WTC11 (cell line): ENCODE measurements around the gene NDUFV2. TPM values are rescaled to one million over a fixed set of nuclear protein-coding genes. Genes with fewer than 3 reads are reported as not detected.
A peak's percentile ranks its signal among the peaks of the same experiment; 100 is the strongest.

ENCODE experiments used
- ATAC-seq: fragments of 200-7000 bp; cut with Tn5 transposase; 2 replicates; pipeline ENCODE4 v1.10.0; 2021; ENCODE audit warnings: mild to moderate bottlenecking, moderate library complexity
- CTCF ChIA-PET: fragments of 300-600 bp; sonication (Branson Sonifier 250); formaldehyde crosslinking; loops from one replicate; lab custom pipeline; 2021; ENCODE audit warnings: antibody characterized with exemption; lab: Charles Lee
- POLR2A ChIA-PET: fragments of 350-600 bp; sonication (Branson Sonifier 250); formaldehyde crosslinking; loops from one replicate; lab custom pipeline; 2021; ENCODE audit warnings: antibody characterized with exemption; lab: Charles Lee
- DNase-seq: peaks from one replicate; pipeline ENCODE4 v3.0.0; 2021; ENCODE audit warnings: low spot score
- H3K27ac Mint-ChIP-seq: 2 replicates; pipeline ENCODE4 v1.8.0; 2021; ENCODE audit warnings: mixed read lengths
- H3K27me3 Mint-ChIP-seq: 2 replicates; pipeline ENCODE4 v1.8.0; 2021; ENCODE audit warnings: low read depth, mild to moderate bottlenecking, moderate library complexity, mixed read lengths
- H3K36me3 Mint-ChIP-seq: 2 replicates; pipeline ENCODE4 v1.8.0; 2021; ENCODE audit warnings: mixed read lengths
- H3K4me1 Mint-ChIP-seq: 2 replicates; pipeline ENCODE4 v1.8.0; 2022; ENCODE audit warnings: mixed read lengths
- H3K4me3 Mint-ChIP-seq: 2 replicates; pipeline ENCODE4 v1.8.0; 2021; ENCODE audit warnings: mild to moderate bottlenecking, moderate library complexity, mixed read lengths
- H3K9me3 Mint-ChIP-seq: 2 replicates; pipeline ENCODE4 v1.8.0; 2021; ENCODE audit warnings: mixed read lengths
- ATF1 ChIP-seq: sonication (generic); formaldehyde crosslinking; IDR thresholded peaks from 2 replicates; pipeline ENCODE4 v1.8.1; 2023; ENCODE audit warnings: mild to moderate bottlenecking, moderate library complexity, missing genetic modification reagents
- CREM ChIP-seq: sonication (generic); formaldehyde crosslinking; IDR thresholded peaks from 2 replicates; pipeline ENCODE4 v1.8.1; 2022; ENCODE audit warnings: mild to moderate bottlenecking, missing genetic modification reagents, moderate library complexity
- ESRRA ChIP-seq: sonication (generic); formaldehyde crosslinking; IDR thresholded peaks from 2 replicates; pipeline ENCODE4 v1.8.1; 2022; ENCODE audit warnings: mild to moderate bottlenecking, missing genetic modification reagents, borderline replicate concordance
- GABPB1 ChIP-seq: sonication (generic); formaldehyde crosslinking; IDR thresholded peaks from 2 replicates; pipeline ENCODE4 v1.8.1; 2023; ENCODE audit warnings: mild to moderate bottlenecking, missing genetic modification reagents
- HMGA2 ChIP-seq: fragments of 250-450 bp; sonication (Bioruptor Pico); IDR thresholded peaks from 2 replicates; pipeline ENCODE4 v1.4.0; 2021; ENCODE audit warnings: mild to moderate bottlenecking, moderate library complexity
- JUN ChIP-seq: sonication (generic); formaldehyde crosslinking; IDR thresholded peaks from 2 replicates; pipeline ENCODE4 v1.8.0; 2023; ENCODE audit warnings: mild to moderate bottlenecking, missing genetic modification reagents
- KAT7 ChIP-seq: sonication (generic); formaldehyde crosslinking; IDR thresholded peaks from 2 replicates; pipeline ENCODE4 v1.8.1; 2023; ENCODE audit warnings: missing genetic modification reagents, mild to moderate bottlenecking, borderline replicate concordance
- RORB ChIP-seq: fragments of 250-450 bp; sonication (Bioruptor Pico); IDR thresholded peaks from 2 replicates; pipeline ENCODE4 v1.9.0; 2021; ENCODE audit warnings: mild to moderate bottlenecking
- TCF7 ChIP-seq: sonication (generic); formaldehyde crosslinking; IDR thresholded peaks from 2 replicates; pipeline ENCODE4 v1.8.0; 2022; ENCODE audit warnings: mild to moderate bottlenecking, low read depth, missing genetic modification reagents, moderate library complexity
- TEAD4 ChIP-seq: sonication (generic); formaldehyde crosslinking; IDR thresholded peaks from 2 replicates; pipeline ENCODE4 v1.8.0; 2022; ENCODE audit warnings: mild to moderate bottlenecking, missing genetic modification reagents
- ZBTB21 ChIP-seq: sonication (generic); formaldehyde crosslinking; IDR thresholded peaks from 2 replicates; pipeline ENCODE4 v1.8.1; 2023; ENCODE audit warnings: mild to moderate bottlenecking, missing genetic modification reagents, borderline replicate concordance
- ZNF138 ChIP-seq: sonication (generic); formaldehyde crosslinking; conservative IDR thresholded peaks from 2 replicates; pipeline ENCODE4 v1.8.1; 2022; ENCODE audit warnings: mild to moderate bottlenecking, moderate library complexity, missing genetic modification reagents
- ZNF671 ChIP-seq: fragments of 250-450 bp; sonication (Bioruptor Pico); IDR thresholded peaks from 2 replicates; pipeline ENCODE4 v1.8.0; 2021; ENCODE audit warnings: mild to moderate bottlenecking
- total RNA-seq: library from RNA; stranded (reverse); gene quantifications from 3 replicates; pipeline ENCODE4 v1.2.3, GENCODE V29; 2021
- TF ChIP-seq, protein P1 (sequence below): fragments of 250-450 bp; sonication (Bioruptor Pico); IDR thresholded peaks from 2 replicates; pipeline ENCODE4 v1.8.0; 2021; ENCODE audit warnings: mild to moderate bottlenecking
- TF ChIP-seq, protein P2 (sequence below): sonication (generic); formaldehyde crosslinking; IDR thresholded peaks from 2 replicates; pipeline ENCODE4 v1.8.0; 2023; ENCODE audit warnings: missing genetic modification reagents, mild to moderate bottlenecking, borderline replicate concordance
- TF ChIP-seq, protein P3 (sequence below): sonication (generic); formaldehyde crosslinking; IDR thresholded peaks from 2 replicates; pipeline ENCODE4 v1.8.1; 2023; ENCODE audit warnings: mild to moderate bottlenecking, missing genetic modification reagents, moderate library complexity
- TF ChIP-seq, protein P4 (sequence below): sonication (generic); formaldehyde crosslinking; IDR thresholded peaks from 2 replicates; pipeline ENCODE4 v1.8.0; 2023; ENCODE audit warnings: mild to moderate bottlenecking, missing genetic modification reagents
- TF ChIP-seq, protein P5 (sequence below): fragments of 250-450 bp; sonication (Bioruptor Pico); IDR thresholded peaks from 2 replicates; pipeline ENCODE4 v1.9.0; 2021; ENCODE audit warnings: mild to moderate bottlenecking, borderline replicate concordance

Gene NDUFV2
- total RNA-seq, 1 experiment from 2014 or later: 192 TPM

DNA sequence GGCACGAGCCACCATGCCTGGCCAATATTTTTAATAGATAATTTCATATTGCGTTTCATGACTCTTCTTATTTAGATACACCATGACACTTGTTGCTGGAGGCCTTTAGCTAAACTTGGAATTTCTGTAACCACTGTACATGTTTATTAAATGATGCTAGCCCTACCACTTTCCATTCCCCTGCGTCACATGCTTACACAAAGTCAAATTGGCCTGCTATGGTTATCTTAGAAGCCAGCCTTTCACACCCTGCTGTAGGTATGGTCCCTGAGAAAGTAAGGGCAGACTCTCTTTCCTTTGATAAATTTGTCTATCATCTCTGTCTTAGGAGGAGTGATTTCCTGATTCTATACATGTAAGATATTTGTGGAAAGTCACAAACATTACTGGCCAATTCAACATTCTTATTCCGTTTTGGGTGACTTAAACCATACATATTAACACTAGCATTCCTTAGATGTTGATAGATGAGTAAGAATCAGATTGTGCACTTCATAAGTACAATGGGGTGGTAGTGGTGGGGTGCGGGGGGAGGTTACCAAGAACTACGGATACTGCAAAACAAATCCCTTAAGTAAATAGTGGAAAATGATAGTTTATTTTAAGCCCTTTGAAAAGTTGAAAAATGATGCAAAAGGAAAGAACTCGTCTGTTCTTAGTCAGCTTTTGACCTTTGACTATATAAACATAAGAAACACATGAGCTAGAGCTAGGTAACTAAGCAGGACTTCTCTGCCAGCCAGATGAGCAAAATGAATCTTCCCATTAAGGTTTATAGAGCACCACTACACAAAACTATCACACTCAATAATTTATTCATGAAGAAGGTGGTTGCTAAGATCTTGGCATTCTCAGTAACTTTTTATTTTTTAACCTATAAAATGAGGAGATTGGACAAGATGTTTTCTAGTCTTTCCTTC is 7.9 kb upstream of the NDUFV2 start:
- Mint-ChIP-seq H3K27me3 (no peaks in the 10 kb centered on the region; the same call in 1 of the 2 replicates), H3K27ac (no peak overlapping the region)
- POLR2A ChIA-PET: no interaction called here

DNA sequence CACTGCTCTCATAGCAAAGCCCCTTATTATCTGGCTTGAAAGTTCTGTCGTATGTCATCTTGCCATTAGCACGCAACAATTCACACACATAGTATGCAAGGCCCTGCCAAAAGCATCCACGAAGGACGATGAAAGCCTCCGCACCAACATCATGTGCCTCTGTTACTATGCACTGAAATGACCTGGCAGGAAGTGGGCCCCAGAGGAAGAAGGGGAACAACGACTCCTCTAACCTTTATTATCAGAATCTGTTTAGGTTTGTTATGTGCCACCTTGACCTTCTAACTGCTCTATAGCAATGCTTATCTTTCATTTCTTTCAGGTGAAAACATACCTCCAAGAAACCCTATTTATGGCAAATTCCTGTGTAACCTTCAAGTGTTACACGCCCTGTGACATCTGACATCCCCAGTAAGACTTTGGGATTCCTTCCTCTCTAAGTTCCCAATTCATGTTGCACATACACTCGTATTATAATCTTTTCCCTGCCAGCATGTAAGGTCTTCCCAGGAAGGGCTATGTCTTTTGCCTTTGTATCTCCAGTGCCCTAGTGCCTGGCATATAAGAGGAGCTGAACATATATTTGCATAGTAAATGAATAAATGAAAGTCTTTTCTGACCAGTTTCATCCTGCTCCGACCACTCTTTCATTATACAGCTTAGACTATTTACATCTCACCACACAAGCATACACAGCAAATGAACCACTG is 7.0 kb upstream of the NDUFV2 start:
- ChIA-PET POLR2A (no interaction called here), CTCF (no interaction called here)
- peaks cover 23% of the 10 kb centered on the region for H3K4me1 Mint-ChIP-seq
- DNase-seq (no peak), ATAC-seq (no peak)
- H3K27ac Mint-ChIP-seq: no peak overlapping the region
- TF ChIP-seq RORB (CRISPR knock-in tag) (no peak), JUN (CRISPR knock-in tag) (no peak), TEAD4 (no peak), ZNF671 (CRISPR knock-in tag) (no peak), CREM (CRISPR knock-in tag) (no peak), TCF7 (CRISPR knock-in tag) (no peak), ZBTB21 (CRISPR knock-in tag) (no peak), ZNF138 (no peak)
- TF ChIP-seq, protein P1, sequence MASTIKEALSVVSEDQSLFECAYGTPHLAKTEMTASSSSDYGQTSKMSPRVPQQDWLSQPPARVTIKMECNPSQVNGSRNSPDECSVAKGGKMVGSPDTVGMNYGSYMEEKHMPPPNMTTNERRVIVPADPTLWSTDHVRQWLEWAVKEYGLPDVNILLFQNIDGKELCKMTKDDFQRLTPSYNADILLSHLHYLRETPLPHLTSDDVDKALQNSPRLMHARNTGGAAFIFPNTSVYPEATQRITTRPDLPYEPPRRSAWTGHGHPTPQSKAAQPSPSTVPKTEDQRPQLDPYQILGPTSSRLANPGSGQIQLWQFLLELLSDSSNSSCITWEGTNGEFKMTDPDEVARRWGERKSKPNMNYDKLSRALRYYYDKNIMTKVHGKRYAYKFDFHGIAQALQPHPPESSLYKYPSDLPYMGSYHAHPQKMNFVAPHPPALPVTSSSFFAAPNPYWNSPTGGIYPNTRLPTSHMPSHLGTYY: no peak
- TF ChIP-seq, protein P2, sequence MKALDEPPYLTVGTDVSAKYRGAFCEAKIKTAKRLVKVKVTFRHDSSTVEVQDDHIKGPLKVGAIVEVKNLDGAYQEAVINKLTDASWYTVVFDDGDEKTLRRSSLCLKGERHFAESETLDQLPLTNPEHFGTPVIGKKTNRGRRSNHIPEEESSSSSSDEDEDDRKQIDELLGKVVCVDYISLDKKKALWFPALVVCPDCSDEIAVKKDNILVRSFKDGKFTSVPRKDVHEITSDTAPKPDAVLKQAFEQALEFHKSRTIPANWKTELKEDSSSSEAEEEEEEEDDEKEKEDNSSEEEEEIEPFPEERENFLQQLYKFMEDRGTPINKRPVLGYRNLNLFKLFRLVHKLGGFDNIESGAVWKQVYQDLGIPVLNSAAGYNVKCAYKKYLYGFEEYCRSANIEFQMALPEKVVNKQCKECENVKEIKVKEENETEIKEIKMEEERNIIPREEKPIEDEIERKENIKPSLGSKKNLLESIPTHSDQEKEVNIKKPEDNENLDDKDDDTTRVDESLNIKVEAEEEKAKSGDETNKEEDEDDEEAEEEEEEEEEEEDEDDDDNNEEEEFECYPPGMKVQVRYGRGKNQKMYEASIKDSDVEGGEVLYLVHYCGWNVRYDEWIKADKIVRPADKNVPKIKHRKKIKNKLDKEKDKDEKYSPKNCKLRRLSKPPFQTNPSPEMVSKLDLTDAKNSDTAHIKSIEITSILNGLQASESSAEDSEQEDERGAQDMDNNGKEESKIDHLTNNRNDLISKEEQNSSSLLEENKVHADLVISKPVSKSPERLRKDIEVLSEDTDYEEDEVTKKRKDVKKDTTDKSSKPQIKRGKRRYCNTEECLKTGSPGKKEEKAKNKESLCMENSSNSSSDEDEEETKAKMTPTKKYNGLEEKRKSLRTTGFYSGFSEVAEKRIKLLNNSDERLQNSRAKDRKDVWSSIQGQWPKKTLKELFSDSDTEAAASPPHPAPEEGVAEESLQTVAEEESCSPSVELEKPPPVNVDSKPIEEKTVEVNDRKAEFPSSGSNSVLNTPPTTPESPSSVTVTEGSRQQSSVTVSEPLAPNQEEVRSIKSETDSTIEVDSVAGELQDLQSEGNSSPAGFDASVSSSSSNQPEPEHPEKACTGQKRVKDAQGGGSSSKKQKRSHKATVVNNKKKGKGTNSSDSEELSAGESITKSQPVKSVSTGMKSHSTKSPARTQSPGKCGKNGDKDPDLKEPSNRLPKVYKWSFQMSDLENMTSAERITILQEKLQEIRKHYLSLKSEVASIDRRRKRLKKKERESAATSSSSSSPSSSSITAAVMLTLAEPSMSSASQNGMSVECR: no peak
- TF ChIP-seq, protein P3, sequence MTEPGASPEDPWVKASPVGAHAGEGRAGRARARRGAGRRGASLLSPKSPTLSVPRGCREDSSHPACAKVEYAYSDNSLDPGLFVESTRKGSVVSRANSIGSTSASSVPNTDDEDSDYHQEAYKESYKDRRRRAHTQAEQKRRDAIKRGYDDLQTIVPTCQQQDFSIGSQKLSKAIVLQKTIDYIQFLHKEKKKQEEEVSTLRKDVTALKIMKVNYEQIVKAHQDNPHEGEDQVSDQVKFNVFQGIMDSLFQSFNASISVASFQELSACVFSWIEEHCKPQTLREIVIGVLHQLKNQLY (CRISPR knock-in tag): no peak
- H3K9me3 Mint-ChIP-seq: no peaks in the 10 kb centered on the region
- no peaks in the 10 kb centered on the region for H3K36me3 Mint-ChIP-seq
- no peak overlapping the region for H3K4me3 Mint-ChIP-seq
- H3K27me3 Mint-ChIP-seq: no peaks in the 10 kb centered on the region; the same call in 1 of the 2 replicates

More for the DNA sequence above, 7.9 kb upstream of the NDUFV2 start:
- TF ChIP-seq GABPB1 (CRISPR knock-in tag) (peak; percentile 57), ESRRA (CRISPR knock-in tag) (no peak), ATF1 (CRISPR knock-in tag) (no peak)
- H3K4me3 Mint-ChIP-seq: no peak overlapping the region
- H3K9me3 Mint-ChIP-seq: no peaks in the 10 kb centered on the region
- no peak for ATAC-seq
- CTCF ChIA-PET: no interaction called here
- no peak for DNase-seq
- no peaks in the 10 kb centered on the region for H3K36me3 Mint-ChIP-seq
- H3K4me1 Mint-ChIP-seq: peaks cover 23% of the 10 kb centered on the region

DNA sequence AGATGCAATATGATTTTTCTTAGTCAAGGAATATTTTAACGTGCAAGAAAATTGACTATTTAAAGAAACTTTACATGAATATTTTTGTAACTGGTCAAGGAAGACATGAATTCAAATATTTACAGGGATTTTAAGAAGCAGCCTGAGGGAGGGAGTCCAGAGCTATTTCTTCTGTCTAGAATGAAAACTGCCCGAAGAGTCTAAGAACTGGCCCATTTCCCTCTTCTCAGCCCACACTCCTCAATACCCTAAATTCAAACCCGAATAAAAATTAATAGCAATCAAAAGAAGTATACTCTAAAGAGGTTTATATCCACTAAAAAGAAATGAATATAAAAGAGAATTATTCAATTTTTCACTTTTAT is 6.5 kb upstream of the NDUFV2 start:
- Mint-ChIP-seq H3K9me3 (no peaks in the 10 kb centered on the region), H3K36me3 (no peaks in the 10 kb centered on the region), H3K4me1 (peaks cover 23% of the 10 kb centered on the region), H3K4me3 (no peak overlapping the region), H3K27me3 (no peaks in the 10 kb centered on the region; the same call in 1 of the 2 replicates), H3K27ac (no peak overlapping the region)
- ChIA-PET POLR2A (no interaction called here), CTCF (no interaction called here)
- ATAC-seq: no peak
- DNase-seq: no peak
- TF ChIP-seq HMGA2 (no peak), KAT7 (CRISPR knock-in tag) (no peak)
- TF ChIP-seq, protein P4, sequence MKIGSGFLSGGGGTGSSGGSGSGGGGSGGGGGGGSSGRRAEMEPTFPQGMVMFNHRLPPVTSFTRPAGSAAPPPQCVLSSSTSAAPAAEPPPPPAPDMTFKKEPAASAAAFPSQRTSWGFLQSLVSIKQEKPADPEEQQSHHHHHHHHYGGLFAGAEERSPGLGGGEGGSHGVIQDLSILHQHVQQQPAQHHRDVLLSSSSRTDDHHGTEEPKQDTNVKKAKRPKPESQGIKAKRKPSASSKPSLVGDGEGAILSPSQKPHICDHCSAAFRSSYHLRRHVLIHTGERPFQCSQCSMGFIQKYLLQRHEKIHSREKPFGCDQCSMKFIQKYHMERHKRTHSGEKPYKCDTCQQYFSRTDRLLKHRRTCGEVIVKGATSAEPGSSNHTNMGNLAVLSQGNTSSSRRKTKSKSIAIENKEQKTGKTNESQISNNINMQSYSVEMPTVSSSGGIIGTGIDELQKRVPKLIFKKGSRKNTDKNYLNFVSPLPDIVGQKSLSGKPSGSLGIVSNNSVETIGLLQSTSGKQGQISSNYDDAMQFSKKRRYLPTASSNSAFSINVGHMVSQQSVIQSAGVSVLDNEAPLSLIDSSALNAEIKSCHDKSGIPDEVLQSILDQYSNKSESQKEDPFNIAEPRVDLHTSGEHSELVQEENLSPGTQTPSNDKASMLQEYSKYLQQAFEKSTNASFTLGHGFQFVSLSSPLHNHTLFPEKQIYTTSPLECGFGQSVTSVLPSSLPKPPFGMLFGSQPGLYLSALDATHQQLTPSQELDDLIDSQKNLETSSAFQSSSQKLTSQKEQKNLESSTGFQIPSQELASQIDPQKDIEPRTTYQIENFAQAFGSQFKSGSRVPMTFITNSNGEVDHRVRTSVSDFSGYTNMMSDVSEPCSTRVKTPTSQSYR (CRISPR knock-in tag): no peak
- TF ChIP-seq, protein P5, sequence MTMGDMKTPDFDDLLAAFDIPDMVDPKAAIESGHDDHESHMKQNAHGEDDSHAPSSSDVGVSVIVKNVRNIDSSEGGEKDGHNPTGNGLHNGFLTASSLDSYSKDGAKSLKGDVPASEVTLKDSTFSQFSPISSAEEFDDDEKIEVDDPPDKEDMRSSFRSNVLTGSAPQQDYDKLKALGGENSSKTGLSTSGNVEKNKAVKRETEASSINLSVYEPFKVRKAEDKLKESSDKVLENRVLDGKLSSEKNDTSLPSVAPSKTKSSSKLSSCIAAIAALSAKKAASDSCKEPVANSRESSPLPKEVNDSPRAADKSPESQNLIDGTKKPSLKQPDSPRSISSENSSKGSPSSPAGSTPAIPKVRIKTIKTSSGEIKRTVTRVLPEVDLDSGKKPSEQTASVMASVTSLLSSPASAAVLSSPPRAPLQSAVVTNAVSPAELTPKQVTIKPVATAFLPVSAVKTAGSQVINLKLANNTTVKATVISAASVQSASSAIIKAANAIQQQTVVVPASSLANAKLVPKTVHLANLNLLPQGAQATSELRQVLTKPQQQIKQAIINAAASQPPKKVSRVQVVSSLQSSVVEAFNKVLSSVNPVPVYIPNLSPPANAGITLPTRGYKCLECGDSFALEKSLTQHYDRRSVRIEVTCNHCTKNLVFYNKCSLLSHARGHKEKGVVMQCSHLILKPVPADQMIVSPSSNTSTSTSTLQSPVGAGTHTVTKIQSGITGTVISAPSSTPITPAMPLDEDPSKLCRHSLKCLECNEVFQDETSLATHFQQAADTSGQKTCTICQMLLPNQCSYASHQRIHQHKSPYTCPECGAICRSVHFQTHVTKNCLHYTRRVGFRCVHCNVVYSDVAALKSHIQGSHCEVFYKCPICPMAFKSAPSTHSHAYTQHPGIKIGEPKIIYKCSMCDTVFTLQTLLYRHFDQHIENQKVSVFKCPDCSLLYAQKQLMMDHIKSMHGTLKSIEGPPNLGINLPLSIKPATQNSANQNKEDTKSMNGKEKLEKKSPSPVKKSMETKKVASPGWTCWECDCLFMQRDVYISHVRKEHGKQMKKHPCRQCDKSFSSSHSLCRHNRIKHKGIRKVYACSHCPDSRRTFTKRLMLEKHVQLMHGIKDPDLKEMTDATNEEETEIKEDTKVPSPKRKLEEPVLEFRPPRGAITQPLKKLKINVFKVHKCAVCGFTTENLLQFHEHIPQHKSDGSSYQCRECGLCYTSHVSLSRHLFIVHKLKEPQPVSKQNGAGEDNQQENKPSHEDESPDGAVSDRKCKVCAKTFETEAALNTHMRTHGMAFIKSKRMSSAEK (CRISPR knock-in tag): no peak
